ENCODE data around the gene EID3. TPM values are rescaled to one million over a fixed set of nuclear protein-coding genes. Genes with fewer than 3 reads are reported as not detected.

Gene EID3
- total and polyA plus RNA-seq, 2 donors (not counting 1 experiment from before 2014, with no cell fraction given): 6.4 to 9.4 TPM

DNA sequence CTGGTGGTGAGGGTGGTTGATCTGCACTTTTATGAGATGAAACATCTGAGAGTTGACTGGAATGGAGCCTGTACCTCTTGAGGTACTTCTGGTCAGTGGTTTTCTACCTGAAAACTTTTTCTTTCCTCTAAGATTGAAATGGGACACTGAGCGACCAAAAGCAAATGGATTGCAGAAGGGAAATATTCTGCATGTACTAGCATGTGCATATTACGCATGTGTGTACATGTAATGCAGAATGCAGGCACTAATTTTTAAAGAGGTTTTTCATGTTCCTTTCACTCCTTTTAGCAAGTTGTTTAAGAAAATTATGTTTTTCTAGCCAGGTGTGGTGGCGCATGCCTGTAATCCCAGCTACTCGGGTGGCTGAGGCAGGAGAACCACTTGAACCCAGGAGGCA lies 28.7 kb upstream of the EID3 start:
- 100% methylated on average over 3 of the region's 4 CpGs for WGBS (ENCODE audit: insufficient coverage)

More for the DNA sequence above, 28.7 kb upstream of the EID3 start:
- Histone ChIP-seq H3K4me2 (replicated peaks; ENCODE audit: low read depth, low read length, poor library complexity, severe bottlenecking) (no peak overlapping the region), H3K27me3 (replicated peaks in 1 of 4; ENCODE audit: control extremely low read depth in 1 of 4, control insufficient read depth in 3 of 4, insufficient read depth in 4 of 4, low read length in 3 of 4) (no peaks in the 10 kb centered on the region), H4K20me1 (ENCODE audit: control insufficient read depth, insufficient read depth, low read length, poor library complexity, severe bottlenecking) (no peaks in the 10 kb centered on the region), H3K9ac (ENCODE audit: low read length) (no peak overlapping the region), H3K9me3 (ENCODE audit: control extremely low read depth in 1 of 3, control insufficient read depth in 2 of 3, insufficient read depth in 1 of 3, low read length in 2 of 3) (no peaks in the 10 kb centered on the region), H2AFZ (ENCODE audit: insufficient read depth, low read depth, low read length, poor library complexity, severe bottlenecking) (no peak overlapping the region), H3K36me3 (replicated peaks in 1 of 2; ENCODE audit: control extremely low read depth in 1 of 2, control insufficient read depth in 1 of 2, extremely low read depth in 1 of 2, insufficient read depth in 2 of 2, low read length in 1 of 2) (no peaks in the 10 kb centered on the region), H3K4me3 (ENCODE audit: control extremely low read depth in 1 of 5, extremely low read depth in 1 of 5, insufficient read depth in 1 of 5, low read depth in 2 of 5, low read length in 4 of 5) (no peak overlapping the region), H3K79me2 (ENCODE audit: control insufficient read depth, insufficient read depth, low read length) (no peaks in the 10 kb centered on the region), H3K4me1 (ENCODE audit: control insufficient read depth in 2 of 2, insufficient read depth in 2 of 2, low read length in 2 of 2) (peaks cover 11 to 13% of the 10 kb centered on the region in 2 donors), H3K27ac (ENCODE audit: low read length in 2 of 2) (no peak overlapping the region)
- H3K4me1 Mint-ChIP-seq: peaks cover 12% of the 10 kb centered on the region
- intact Hi-C loops (cut with micrococcal nuclease): no loop called here
- POLR2A ChIA-PET: no interaction called here
- H3K4me3 Mint-ChIP-seq: no peak overlapping the region
- CTCF ChIA-PET: interaction anchor here (0.7 kb wide), 1 partner anchor 59 kb away, joined by 3 read pairs; the partner anchor contains the start of gene TXNRD1
- DNase-seq: no peak
- no peak overlapping the region for H3K27ac Mint-ChIP-seq
- no peak for TF ChIP-seq EZH2 (IDR thresholded peaks at IDR 0.05; ENCODE audit: borderline replicate concordance, insufficient read depth, low read depth, low read length, poor library complexity, severe bottlenecking)
- no peak for TF ChIP-seq CTCF (IDR thresholded peaks at IDR 0.05)
- H3K27me3 Mint-ChIP-seq: no peaks in the 10 kb centered on the region
- no peak for ATAC-seq (ENCODE audit: low read depth)
- no peaks in the 10 kb centered on the region for H3K9me3 Mint-ChIP-seq (ENCODE audit: insufficient read depth)

Data from B cell (primary cell).